ENCODE data around the gene GARIN5A.

The GARIN5A gene

GRCh38 chr19:50461066-50461875 lies 15.4 kb downstream of the GARIN5A start:
- no peak overlapping the region for H3K4me3 ChIP-seq (ENCODE audit: low read length)
- DNase-seq (ENCODE audit: low read depth), result peak; percentile 56
- TF ChIP-seq, protein P1, sequence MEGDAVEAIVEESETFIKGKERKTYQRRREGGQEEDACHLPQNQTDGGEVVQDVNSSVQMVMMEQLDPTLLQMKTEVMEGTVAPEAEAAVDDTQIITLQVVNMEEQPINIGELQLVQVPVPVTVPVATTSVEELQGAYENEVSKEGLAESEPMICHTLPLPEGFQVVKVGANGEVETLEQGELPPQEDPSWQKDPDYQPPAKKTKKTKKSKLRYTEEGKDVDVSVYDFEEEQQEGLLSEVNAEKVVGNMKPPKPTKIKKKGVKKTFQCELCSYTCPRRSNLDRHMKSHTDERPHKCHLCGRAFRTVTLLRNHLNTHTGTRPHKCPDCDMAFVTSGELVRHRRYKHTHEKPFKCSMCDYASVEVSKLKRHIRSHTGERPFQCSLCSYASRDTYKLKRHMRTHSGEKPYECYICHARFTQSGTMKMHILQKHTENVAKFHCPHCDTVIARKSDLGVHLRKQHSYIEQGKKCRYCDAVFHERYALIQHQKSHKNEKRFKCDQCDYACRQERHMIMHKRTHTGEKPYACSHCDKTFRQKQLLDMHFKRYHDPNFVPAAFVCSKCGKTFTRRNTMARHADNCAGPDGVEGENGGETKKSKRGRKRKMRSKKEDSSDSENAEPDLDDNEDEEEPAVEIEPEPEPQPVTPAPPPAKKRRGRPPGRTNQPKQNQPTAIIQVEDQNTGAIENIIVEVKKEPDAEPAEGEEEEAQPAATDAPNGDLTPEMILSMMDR (conservative IDR thresholded peaks at IDR 0.05; ENCODE audit: low read length), result peak; percentile 92

DNA sequence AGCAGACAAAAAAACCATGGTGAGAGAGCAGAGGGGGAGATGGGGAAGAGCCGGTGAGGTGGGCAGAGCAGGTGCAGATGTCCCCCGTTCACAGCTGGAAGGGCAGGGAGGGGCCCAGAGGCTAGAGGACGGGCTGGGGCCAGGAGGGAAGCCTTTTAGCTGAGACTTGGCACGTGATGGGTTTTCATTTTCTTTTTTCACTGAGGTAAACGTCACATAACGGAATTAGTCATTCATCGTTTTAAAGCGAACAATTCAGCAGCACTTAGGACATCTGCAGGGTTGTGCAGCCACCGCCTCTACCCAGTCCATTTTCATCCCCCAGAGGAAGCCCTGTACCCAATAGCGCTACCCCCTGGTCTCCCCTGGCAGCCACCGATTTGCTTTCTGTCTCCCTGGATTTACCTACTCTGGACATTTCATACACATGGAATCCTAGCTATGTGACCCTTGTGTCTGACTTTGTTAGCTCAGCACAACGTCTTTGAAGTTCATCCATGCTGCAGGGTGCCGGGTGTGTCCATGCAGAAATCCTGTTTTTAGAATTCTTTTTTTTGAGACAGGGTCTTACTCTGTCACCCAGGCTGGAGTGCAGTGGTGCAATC lies 16.4 kb downstream of the GARIN5A start:
- TF ChIP-seq, protein P1 (conservative IDR thresholded peaks at IDR 0.05; ENCODE audit: low read length), result no peak; the same call in 1 of the 2 replicates
- DNase-seq (ENCODE audit: low read depth), result peak; percentile 32
- no peak overlapping the region for H3K4me3 ChIP-seq (ENCODE audit: low read length)

- H3K4me3 ChIP-seq (ENCODE audit: low read length), result no peak overlapping the region
- TF ChIP-seq, protein P1 (conservative IDR thresholded peaks at IDR 0.05; ENCODE audit: low read length), result no peak
- DNase-seq (ENCODE audit: low read depth), result no peak
These were observed 17.0 kb downstream of the GARIN5A start for GRCh38 chr19:50459638-50460037.

DNA sequence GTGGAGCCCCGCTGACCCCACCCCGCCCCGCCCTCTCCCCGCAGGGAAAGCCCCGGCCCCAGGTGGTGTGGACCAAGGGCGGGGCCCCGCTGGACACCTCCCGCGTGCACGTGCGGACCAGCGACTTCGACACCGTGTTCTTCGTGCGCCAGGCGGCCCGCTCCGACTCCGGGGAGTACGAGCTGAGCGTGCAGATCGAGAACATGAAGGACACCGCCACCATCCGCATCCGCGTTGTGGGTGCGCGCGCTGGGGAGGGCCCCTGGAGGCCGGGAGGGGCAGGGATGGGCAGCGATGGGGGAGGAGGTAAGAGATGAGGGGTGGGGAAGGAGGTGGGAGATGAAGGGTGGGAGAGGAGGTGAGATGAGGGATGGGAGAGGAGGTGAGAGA lies 17.6 kb downstream of the GARIN5A start:
- TF ChIP-seq, protein P1 (conservative IDR thresholded peaks at IDR 0.05; ENCODE audit: low read length), result no peak
- DNase-seq (ENCODE audit: low read depth), result no peak
- no peak overlapping the region for H3K4me3 ChIP-seq (ENCODE audit: low read length)

- peak; percentile 39 for DNase-seq (ENCODE audit: low read depth)
- no peak overlapping the region; the same call in 1 of the 2 replicates for H3K4me3 ChIP-seq (ENCODE audit: low read length)
- TF ChIP-seq, protein P1 (conservative IDR thresholded peaks at IDR 0.05; ENCODE audit: low read length), result no peak
These were observed 18.1 kb downstream of the GARIN5A start for GRCh38 chr19:50458396-50459066.

DNA sequence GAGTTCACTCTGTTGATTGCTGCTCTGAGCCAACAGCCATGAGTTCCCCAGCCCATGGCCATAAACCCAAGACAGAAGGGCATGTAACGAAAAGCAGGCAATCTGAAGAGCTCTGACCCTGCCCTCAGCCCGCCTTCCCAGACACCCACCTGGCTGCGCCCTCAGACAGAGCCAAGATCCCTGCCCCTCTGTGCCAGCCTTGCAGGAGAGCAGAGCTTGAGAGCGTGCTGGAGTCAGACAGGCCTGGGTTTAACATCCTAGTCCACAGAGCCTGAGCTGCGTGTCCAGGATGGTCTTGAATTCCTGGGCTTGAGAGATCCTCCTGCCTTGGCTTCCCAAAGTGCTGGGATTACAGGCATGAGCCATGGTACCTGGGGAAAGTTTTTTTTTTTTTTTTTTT lies 19.3 kb downstream of the GARIN5A start:
- no peak overlapping the region for H3K4me3 ChIP-seq (ENCODE audit: low read length)
- no peak for DNase-seq (ENCODE audit: low read depth)
- TF ChIP-seq, protein P1 (conservative IDR thresholded peaks at IDR 0.05; ENCODE audit: low read length), result no peak
